GM21528 (cell line): Measurements from ENCODE around the gene GSTO2.

Source experiments
- ATAC-seq: cut with Tn5 transposase; IDR thresholded peaks from one replicate; pipeline ENCODE4 v1.9.1; 2021; ENCODE audit warnings: mild to moderate bottlenecking, moderate library complexity; ENCODE audit not compliant: unreplicated experiment, low FRiP score

Gene GSTO2

DNA sequence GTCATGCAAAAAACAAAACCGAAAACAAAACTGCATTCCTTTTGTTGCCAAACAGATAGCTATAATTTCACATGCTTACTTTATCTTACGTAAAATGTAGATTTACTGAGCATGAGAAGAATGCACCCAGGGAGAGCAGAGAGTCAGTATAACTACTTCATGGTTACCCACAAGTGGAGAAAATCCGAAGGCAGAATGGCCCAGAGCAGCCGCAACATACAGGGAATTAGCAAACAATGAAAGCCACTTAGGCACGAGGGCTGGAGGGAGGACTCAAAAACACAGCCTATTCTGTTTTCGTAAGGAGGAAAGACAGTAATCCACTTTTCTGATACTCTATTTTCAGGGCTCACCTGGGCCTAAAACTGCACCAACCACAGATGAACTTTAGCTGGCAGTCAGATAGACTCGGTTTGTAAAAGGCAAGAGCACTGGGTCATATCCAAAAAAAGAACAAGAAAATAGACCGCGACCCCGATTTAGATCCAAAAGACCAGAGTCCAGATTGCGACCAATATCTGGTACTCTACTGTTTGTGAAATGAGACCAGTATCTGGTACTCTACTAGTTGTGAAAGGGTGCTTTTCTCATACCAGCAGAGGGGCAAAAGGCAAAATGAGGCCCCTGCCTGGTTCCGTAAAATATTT lies 68.0 kb downstream of the GSTO2 start:
- ATAC-seq: peak; percentile 21

DNA sequence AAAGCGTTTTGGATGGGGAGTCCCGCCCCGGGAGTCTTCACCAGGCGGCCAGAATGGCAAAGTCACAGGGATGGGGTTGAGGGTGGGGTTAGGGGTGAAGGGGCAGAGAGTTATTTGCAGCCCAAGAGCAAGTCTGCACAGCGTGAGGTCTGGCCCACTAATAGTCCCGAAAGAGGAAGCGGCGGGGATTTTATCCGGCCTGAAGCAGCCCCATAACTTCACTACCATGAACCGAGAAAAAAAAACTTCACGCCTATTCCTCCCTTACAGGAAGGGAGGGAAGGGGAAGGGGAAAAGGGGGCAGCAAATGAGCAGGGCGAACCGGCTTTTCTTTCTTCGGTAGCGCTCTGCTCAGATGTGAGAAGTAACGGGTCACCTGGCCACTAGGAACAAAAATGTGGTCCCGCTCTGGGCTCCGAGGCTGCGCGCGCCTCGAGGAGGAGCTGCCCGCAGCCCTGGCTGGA lies 68.6 kb downstream of the GSTO2 start:
- peak; percentile 47 for ATAC-seq

- peak; percentile 78 for ATAC-seq
These were observed 69.2 kb downstream of the GSTO2 start, which contains the start of gene ITPRIP for GRCh38 chr10:104337985-104338735. Gene ITPRIP (minus strand): TSS chr10:104338465. CDS start chr10:104316051, 22,414 bp downstream.

- ATAC-seq: no peak
These were observed 70.6 kb downstream of the GSTO2 start for GRCh38 chr10:104339469-104340110.

DNA sequence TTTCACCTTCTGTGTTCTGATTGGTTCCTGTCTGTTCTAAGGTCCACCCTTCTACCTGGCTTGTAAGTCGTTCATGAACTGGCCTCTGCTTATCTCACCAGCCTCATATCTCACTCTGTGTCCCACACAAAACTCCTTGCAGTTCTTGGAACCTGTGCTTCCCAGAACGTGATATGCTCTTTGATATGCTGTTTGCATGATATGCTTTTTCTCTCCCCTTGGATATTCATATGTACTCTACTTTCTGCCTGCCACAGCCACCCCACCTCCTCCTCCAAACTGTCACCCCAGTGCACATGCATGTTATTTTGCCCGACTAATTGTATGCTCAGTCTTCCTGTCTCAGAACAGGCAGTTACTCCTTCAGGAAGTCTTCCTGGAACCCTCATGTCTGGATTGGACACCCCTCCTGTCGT lies 71.1 kb downstream of the GSTO2 start:
- no peak for ATAC-seq

GRCh38 chr10:104340641-104341040 lies 71.7 kb downstream of the GSTO2 start:
- ATAC-seq: no peak

DNA sequence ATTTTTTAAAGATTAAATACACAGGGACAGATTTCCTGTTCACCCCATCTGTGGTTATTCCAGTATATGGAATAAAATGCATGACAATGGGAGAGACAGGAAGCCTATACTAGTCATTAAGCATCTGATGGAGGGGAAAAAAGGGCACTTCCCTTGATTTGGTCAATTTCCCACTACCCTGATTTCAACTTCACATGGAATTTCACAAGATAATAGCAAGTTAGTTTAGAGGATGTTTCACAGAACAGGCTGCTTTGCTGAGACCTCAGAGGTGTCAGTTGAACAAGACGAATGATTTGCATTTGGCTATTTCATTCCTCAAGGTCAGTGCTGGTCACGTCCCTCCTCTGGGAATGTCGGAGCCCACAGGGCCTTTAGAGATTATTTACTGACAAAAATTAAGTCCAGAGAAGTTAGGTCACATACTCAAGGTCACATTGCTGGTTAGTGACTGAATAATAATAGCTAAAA lies 74.0 kb downstream of the GSTO2 start:
- no peak for ATAC-seq

GRCh38 chr10:104344219-104344618 lies 75.2 kb downstream of the GSTO2 start:
- no peak for ATAC-seq

GRCh38 chr10:104345515-104345914 lies 76.5 kb downstream of the GSTO2 start:
- no peak for ATAC-seq

DNA sequence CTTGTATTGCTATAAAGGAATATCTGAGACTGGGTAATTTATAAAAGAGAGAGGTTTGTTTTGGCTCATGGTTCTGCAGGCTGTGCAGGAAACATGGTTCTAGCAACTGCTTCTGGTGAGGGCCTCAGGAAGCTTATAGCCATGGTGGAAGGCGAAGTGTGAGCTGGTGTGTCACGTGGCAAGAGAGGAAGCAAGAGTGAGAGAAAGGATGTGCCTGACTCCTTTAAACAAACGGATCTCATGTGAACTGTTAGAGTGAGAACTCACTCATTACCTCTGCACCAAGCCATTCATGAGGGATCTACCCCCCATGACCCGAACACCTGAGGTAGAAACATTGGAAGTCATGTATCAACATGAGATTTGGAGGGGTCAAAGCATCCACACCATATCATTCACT lies 77.0 kb downstream of the GSTO2 start:
- ATAC-seq: no peak

GRCh38 chr10:104347295-104348045 lies 78.5 kb downstream of the GSTO2 start:
- no peak for ATAC-seq

DNA sequence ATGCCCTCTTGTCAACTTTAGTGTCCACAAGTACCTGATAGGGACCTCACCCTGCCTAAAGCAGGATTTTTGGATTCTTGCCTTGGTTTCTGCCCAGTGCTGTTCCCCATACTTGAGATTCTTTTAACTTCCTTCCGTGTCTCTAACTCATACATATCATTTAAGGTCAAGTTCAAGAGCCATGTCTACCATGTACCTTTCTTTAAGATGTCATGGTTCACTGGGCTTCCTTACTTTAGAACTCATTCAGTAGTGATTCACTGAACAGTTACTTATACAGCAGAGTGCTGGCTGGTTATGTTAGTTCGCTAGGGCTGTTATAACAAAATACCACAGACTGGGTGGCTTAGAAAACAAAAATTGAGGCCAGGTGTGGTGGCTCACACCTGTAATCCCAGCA lies 79.6 kb downstream of the GSTO2 start:
- no peak for ATAC-seq

GRCh38 chr10:104349623-104350126 lies 80.7 kb downstream of the GSTO2 start:
- peak; percentile 52 for ATAC-seq

DNA sequence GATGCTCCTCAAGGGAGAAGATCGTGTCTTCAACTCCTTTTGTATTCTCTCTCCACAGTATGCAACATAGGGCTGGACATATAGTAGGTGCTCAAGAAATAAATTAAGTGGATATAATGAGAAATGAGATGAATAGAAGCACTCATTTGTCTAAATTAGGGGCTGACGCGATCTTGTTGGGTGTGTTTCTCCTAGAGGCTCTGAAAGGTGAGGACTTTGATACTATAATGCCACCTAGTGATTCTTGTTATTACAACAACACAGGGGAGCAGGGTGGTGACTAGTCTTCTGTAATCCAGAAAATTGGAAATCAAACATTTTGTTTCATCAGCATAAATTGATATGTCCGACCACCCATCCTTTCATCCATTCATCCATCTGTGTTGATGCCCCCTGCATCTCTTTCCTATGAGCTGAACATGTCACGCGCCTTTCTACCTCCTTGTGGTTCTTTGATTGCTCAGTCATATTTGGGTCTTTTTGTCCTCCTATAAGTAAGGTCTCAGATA lies 81.2 kb downstream of the GSTO2 start:
- peak; percentile 58 for ATAC-seq

DNA sequence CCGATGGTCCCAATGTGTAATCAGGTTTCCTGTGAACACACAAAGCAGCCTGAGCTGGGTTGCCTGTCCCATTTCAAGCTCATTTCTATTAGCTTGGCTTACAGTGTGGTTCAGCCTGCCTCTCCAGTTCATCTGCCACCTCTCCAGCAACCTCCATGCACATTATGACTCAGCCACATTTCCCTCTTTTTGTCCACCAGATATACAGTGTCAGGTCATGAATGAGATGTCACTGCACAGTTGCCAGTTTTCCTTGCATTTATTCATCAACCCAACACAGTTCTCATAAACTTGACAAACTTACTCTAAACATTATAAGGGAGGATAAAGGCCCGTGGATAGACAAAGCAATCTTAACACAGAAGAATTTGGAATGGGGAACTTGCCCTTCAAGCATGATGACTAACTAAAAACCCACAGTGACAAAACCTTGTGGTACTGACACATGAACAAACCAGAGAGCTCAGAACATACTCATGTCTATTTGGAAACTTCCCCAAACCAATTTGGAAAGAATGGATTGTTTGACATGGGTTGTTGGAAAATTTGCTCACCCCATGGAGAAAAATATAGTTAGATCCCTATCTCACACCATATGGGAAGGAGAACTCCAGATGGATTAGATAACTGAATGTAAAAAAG lies 82.2 kb downstream of the GSTO2 start:
- no peak for ATAC-seq

GRCh38 chr10:104351919-104352318 lies 82.9 kb downstream of the GSTO2 start:
- ATAC-seq: no peak

DNA sequence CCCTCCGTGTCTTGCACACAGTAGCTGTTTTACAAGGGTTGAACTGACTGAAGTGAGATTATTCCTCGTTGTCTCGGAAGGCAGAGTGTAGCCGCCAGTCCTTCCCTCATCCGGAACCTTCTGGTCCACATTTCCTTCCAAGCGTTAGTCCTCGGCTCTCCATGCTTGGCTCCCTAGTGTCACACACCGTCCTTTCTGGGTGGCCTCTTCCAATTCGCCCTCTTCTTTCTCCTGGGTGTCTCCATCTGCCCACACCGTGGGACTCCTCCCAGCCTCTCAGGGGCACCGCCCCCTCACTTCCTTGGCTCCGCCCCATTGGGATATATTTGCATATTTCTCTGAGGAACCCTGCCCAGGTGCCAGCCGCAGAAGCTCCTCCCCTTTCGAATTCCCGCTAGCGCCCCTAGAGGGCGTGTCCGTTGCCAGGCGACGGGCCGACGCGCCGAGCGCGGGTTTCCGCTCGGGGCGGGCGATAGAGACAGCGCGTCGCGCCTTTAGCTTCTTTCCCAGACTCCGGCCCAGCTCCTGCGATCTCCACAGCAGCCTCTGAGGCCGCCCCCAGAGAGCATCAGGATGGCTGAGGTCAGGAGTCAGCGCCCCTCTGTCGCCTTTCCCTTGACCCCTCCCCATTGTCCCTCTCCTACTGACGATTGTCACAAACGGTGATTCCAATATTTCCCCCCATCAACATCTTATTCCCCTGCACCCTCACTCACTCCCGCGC lies 84.5 kb downstream of the GSTO2 start, which contains the start of gene CFAP58:
TSS of gene CFAP58 (plus strand) at position 509 of the 724 bp plus-strand sequence. CDS start at position 574, 65 bp downstream.
- ATAC-seq: peak; percentile 58
